Smooth muscle cell of the brain vasculature (primary cell): ENCODE data around the gene SARDH.

Experiments
- DNase-seq: peaks from one replicate; pipeline ENCODE4 v3.0.0-alpha.2; 2012; ENCODE audit warnings: low read depth, low spot score

Gene SARDH

GRCh38 chr9:133734590-133735414 is 3.4 kb downstream of the SARDH start:
- DNase-seq: no peak

- DNase-seq: no peak
These were observed 4.2 kb downstream of the SARDH start for GRCh38 chr9:133733796-133734533.

GRCh38 chr9:133733421-133733795 is 4.7 kb downstream of the SARDH start:
- no peak for DNase-seq

DNA sequence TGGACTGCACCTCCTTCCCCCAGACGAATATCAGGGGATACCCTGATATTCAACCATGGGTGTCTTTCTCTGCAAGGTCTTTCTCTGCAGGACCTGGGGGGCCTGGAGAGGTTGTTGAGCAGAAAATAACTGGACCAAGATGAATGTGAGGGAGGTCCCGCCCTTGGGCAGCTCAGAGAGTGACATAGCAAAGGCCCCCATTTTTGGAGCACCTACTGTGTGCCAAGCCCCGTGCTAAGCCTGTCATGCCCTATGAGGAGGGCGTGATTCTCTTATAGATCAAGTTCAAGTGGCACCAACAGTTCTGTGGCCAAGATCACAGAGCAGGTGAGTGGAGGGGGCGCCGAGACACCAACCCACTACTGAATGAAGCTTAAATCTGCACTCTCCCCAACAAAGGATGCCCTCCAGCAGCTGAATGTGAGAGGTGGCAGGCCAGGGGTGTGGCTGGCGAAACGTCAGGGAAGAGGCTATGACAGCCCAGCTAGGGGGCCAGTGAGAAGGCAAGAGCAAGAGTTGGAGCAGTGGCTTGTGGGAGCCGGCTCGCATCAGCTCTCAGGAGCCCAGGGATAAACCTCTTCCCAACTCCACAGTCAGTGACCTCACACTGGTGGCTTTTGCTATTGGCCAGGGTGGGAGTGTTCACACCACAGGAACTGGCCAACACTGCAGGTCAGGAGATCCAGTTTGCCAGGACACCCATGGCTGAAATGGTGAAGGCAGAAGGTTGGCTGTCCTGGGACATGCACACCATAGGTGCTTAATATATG is 5.3 kb downstream of the SARDH start:
- DNase-seq: no peak

GRCh38 chr9:133731876-133732638 is 6.1 kb downstream of the SARDH start:
- no peak for DNase-seq

GRCh38 chr9:133730994-133731715 is 7.0 kb downstream of the SARDH start:
- no peak for DNase-seq

DNA sequence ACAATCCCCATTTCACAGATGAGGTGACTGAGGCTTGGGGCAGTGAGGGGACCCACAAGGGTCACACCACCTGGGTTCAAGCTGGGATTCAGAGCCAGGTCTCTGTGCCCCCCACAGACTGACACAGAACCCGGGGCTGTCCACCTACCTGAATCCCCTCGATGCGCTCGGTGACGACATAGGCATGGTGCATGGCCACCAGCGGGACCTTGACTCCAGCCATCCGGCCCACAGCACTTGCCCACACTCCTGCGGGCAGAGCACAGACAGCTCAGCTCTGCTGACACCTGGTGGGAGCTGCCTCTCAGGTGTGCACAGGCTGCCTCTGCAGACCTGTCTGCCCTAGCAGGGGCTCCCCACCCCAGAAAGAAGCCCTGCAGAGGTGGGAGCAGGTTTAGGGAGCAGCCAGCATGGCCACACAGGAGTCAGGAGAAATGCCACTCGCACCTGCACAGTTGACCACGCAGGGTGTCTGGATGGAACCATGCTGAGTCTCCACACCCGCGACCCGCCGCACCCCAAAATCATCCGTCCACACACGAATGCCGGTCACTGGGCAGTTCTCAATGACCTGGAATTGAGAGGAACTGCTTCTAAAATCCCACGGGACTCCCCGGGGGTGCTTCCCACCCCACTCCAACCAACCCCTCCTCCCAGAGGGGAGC is 8.4 kb downstream of the SARDH start:
- no peak for DNase-seq

DNA sequence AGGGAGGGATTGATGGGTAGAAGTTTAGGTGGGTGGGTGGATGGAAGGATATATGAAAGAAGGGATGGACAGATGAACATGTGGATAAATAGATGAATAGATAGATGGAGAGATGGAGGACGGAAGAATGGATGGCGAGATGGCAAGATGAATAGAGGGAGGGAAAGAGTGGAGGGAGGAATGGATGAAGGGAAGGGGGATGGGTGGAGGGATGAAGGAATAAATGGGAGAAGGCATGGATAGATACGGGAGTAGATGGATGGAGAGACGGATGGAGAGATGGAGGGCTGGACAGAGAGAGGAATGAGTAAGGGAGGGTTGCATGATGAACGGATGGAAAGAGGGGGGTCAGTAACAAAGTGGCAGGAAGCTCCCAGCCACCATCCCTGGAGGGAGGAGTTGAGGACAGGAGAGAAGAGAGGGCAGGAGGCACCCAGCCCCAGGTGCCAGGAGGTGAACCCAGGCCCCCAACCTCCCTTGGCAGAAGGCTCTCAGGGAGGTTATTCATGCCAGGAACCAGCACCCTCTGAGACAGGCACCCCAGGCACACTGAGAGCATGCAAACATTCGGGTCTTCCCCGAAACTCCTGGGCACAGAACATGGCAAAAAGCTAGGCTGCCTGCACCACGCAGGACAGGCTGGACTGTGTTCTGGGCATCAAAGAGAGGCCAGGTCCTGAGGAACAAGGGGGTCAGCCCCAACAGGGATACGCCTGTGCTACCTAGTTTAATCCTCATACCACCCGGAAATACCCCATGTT is 9.1 kb downstream of the SARDH start:
- DNase-seq: no peak

- no peak for DNase-seq
These were observed 10.2 kb downstream of the SARDH start for GRCh38 chr9:133727876-133728441.

DNA sequence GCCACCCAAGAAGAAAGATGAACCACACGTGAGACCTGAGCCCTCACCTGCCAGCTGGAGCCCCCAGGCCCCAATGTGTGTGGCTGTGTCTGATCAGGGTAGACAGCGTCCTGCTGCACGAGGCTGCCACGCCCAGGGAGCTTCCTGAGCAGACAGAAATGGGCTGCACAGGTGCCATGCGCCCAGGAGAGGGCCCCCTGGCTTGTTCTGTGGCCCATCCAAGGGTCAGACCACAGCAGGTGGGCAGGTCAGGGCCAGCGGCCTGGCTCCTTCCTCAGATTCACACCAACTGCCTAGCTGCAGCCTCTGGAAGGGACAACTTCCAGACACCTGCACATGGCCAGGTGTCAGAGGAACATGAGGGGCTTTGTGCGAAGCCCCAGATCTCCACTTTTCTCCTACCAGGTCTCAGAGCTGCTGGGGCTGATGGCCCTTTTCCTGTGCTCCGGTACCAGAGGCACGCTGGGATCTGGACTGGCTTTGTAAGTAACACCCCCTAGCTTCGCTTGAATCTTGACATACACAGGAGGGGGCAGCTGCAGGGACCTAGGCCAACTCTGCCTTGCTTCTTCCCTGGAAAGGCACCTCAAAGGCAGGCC is 10.8 kb downstream of the SARDH start:
- DNase-seq: no peak

DNA sequence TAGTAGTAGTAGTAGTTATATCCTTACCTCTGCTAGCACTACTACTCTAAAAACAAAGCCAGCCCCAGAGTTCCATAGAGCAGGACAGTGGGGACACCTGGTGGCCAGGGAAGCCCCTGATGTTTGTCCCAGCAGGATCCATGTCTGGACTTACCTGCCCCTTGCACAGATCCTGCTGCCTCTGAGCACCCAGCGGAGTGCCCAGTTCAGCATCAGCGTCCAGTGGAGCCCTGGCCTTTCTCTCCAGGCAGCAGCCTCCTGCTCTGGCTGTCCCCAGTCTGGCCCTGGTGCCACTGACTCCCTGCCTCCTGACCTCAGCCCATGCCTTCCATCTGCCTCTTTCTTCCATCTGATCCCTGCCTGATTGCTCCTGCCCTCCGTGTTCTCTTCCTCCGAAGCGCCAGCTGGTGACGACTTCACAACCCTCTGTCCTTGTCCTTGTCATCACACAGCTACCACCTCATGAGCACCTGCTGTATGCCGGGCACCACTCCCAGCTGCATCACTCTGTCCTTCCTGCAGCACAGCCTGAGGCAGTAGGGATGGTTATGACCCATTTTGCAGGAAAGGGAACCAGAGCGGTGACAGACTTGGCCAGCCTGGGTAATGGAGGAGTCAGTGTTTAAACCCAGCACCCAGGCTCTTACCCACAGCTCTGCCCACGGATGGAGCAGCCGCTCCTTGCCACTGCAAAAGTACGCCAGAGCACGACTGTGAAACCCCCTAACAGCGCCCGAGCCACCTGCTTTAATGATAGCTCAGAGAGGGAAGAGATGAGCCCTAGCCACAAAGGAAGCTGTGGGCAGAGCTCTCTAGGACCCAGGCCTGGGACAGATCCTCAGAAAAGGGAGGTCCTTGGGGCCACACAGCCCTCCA is 11.5 kb downstream of the SARDH start:
- no peak for DNase-seq

- DNase-seq: no peak
These were observed 12.3 kb downstream of the SARDH start for GRCh38 chr9:133725886-133726285.

- no peak for DNase-seq
These were observed 19.4 kb downstream of the SARDH start for GRCh38 chr9:133718563-133719315.

- no peak for DNase-seq
These were observed 20.8 kb downstream of the SARDH start for GRCh38 chr9:133717113-133718031.

DNA sequence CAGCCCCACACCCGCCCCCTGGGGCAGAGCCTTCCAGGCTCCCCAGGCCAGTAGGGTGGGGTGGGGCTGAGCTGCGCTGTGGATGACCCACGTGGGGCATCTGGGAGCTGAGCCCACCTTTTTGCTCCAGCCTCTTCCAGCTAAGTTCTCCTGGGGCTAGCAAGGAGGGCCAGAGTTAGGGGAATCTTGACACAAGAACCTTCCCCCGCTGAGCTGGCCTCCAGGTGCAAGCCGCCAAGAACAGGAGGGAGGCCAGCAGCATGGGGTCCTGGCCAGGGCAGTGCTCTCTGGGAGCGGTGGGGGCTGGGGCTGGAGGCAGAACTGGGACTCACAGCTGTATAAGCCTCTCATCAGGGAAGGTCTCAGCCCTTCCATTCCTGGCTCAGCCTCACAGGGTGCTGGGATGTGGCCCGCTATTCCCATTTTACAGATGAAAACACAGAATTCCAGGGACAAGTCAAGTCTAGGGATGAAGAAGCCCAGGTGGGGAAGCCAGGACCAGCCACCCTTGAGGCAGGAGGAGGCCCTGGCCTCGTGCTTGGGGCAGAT is 21.5 kb downstream of the SARDH start:
- no peak for DNase-seq
